Pancreas (tissue), 10 donors: ENCODE results near the gene ATXN1. TPM values are rescaled to one million over a fixed set of nuclear protein-coding genes. Genes with fewer than 3 reads are reported as not detected.

Experiments used
- ATAC-seq, 4 donors: fragments of 200-7000 bp; cut with Tn5 transposase; one replicate each; pipeline versions ENCODE4 v1.8.0 to v1.9.1; 2020; ENCODE audit warnings: mild to moderate bottlenecking in 4 of 4, moderate library complexity in 4 of 4
- DNase-seq, 6 donors: peaks; one replicate each; pipeline ENCODE4 v3.0.0-alpha.2; 2020
- FAIRE-seq: peaks from 2 replicates; lab custom pipeline; 2012; peaks lifted over from hg19 to GRCh38; lab: Jason Lieb, UNC
- H3K27ac ChIP-seq, 4 donors: fragments of 200-600 bp; sonication (generic); 1 replicate in 3 of 4; 2 replicates in 1 of 4; pipeline versions ENCODE4 v1.5.0 to v1.8.0; 2020
- H3K27me3 ChIP-seq, 4 donors: fragments of 200-600 bp; one replicate each; pipeline ENCODE4 v1.8.0; 2021
- H3K36me3 ChIP-seq, 3 donors: fragments of 200-600 bp; sonication (generic) in 1 of 3; one replicate each; pipeline versions ENCODE4 v1.5.0 to v1.8.0; 2020 to 2021
- H3K4me1 ChIP-seq, 3 donors: fragments of 200-600 bp; one replicate each; pipeline ENCODE4 v1.8.0; 2021
- H3K4me3 ChIP-seq, 4 donors: fragments of 200-600 bp; sonication (generic) in 2 of 4; one replicate each; pipeline versions ENCODE4 v1.5.0 to v1.8.0; 2020 to 2021
- H3K9me3 ChIP-seq, 4 donors: fragments of 200-600 bp; one replicate each; pipeline ENCODE4 v1.8.0; 2021
- WGBS, 2 donors: extraction: QIAGEN DNeasy Blood & Tissue Kit; methylation state at CpG; one replicate each; pipeline ENCODE4 v1.1.7; 2013; 5-methylcytosine and 5-hydroxymethylcytosine counted together
- intact Hi-C, 3 donors: fragments of 100-400 bp; cut with DNase I; formaldehyde crosslinking; loops; one replicate each; pipeline versions ENCODE4 v1.11.1 to v1.14.2; 2022
- polyA plus RNA-seq, 2 donors: library from polyadenylated mRNA; stranded (reverse); fragments of 200-250 nt; gene quantifications; one replicate each; pipeline ENCODE4 v1.2.3, GENCODE V29; 2013
- total RNA-seq, 6 donors: library from RNA; stranded (reverse); fragmentation: NEBNext Ultra II Directional in 4 of 6; extraction: Animal tissue kit (Norgen Biotek cat#: 25700) in 4 of 6; gene quantifications; one replicate each; pipeline versions ENCODE4 v1.2.1 to v1.2.4, GENCODE V29; 2021 to 2023
- TF ChIP-seq, protein P1 (sequence below), 4 donors: fragments of 200-600 bp; sonication (generic) in 3 of 4; IDR thresholded peaks; one replicate each; pipeline versions ENCODE4 v1.5.0 to v1.8.0; 2021; ENCODE audit warnings: antibody characterized with exemption in 4 of 4
- donor health status: healthy with polysubstance abuse.
- donor health status: DM: no; HTN: no; CAD: no; lungs with moderate emphysema.
- donor health status: DM: no; HTN: no; CAD: no.
- donor health status: control.
- donor health status: control.
- donor health status: Bipolar disorder and iron deficiency.
- donor health status: DM: yes; HTN: yes; CAD: no.
- donor health status: DM: no; HTN: no; CAD: no.
- donor health status: DM: no; HTN: no; CAD: no.
- donor health status: DM: yes; HTN: yes; CAD: no.

ATXN1 gene
- total and polyA plus RNA-seq, 8 donors = 4.9 to 38.6 (median 20.5) TPM

GRCh38 chr6:16294371-16294770 is 466.9 kb downstream of the ATXN1 start:
- no peak for ATAC-seq
- WGBS, 2 donors = 77 to 89% methylated on average over 10 of the region's 10 CpGs
- no peaks in the 10 kb centered on the region for H3K36me3 ChIP-seq
- TF ChIP-seq, protein P1, sequence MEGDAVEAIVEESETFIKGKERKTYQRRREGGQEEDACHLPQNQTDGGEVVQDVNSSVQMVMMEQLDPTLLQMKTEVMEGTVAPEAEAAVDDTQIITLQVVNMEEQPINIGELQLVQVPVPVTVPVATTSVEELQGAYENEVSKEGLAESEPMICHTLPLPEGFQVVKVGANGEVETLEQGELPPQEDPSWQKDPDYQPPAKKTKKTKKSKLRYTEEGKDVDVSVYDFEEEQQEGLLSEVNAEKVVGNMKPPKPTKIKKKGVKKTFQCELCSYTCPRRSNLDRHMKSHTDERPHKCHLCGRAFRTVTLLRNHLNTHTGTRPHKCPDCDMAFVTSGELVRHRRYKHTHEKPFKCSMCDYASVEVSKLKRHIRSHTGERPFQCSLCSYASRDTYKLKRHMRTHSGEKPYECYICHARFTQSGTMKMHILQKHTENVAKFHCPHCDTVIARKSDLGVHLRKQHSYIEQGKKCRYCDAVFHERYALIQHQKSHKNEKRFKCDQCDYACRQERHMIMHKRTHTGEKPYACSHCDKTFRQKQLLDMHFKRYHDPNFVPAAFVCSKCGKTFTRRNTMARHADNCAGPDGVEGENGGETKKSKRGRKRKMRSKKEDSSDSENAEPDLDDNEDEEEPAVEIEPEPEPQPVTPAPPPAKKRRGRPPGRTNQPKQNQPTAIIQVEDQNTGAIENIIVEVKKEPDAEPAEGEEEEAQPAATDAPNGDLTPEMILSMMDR (IDR thresholded peaks at IDR 0.05) = no peak
- H3K4me3 ChIP-seq = no peak overlapping the region
- H3K27ac ChIP-seq = no peak overlapping the region
- intact Hi-C loops = no loop called here
- no peak for FAIRE-seq
- no peaks in the 10 kb centered on the region for H3K9me3 ChIP-seq
- DNase-seq = no peak
- H3K4me1 ChIP-seq = no peaks in the 10 kb centered on the region
- no peaks in the 10 kb centered on the region for H3K27me3 ChIP-seq

GRCh38 chr6:16292942-16293341 is 468.3 kb downstream of the ATXN1 start:
- ATAC-seq (peak in 2 of 4 donors; percentile 48 to 58), FAIRE-seq (no peak), DNase-seq (no peak)
- TF ChIP-seq, protein P1 (IDR thresholded peaks at IDR 0.05) = no peak
- Histone ChIP-seq H3K9me3 (no peaks in the 10 kb centered on the region), H3K4me1 (no peaks in the 10 kb centered on the region), H3K27ac (no peak overlapping the region), H3K27me3 (no peaks in the 10 kb centered on the region), H3K4me3 (no peak overlapping the region), H3K36me3 (no peaks in the 10 kb centered on the region)
- intact Hi-C loops = no loop called here
- WGBS, 2 donors = 60 to 66% methylated on average over 8 of the region's 8 CpGs

DNA sequence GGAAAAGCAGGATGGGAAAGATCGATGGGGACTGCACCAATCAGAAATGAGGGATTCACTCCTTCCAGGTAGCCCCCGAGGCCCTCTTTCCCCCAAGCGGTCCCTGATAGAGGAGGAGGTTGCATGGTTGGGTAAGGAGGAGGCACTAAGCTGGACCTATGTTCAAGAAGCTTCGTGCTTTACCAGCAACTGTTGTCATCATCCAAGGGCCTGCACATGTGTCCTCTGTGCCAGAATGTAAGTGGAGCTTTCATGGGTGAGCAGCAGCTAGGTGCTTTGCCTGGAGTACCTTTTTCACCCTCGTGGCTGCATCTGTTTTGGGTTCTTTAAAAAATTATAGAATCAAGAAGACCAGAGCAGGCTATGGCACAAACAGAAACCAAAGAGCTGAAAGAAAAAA is 468.8 kb downstream of the ATXN1 start:
- ATAC-seq (peak in 1 of 4 donors; percentile 9), FAIRE-seq (no peak), DNase-seq (no peak)
- no peaks in the 10 kb centered on the region for H3K27me3 ChIP-seq
- no peak overlapping the region for H3K4me3 ChIP-seq
- H3K9me3 ChIP-seq = no peaks in the 10 kb centered on the region
- no peaks in the 10 kb centered on the region for H3K36me3 ChIP-seq
- TF ChIP-seq, protein P1 (IDR thresholded peaks at IDR 0.05) = no peak
- 72 to 76% methylated on average over 5 of the region's 5 CpGs for WGBS, 2 donors
- intact Hi-C loops = no loop called here
- H3K4me1 ChIP-seq = no peaks in the 10 kb centered on the region
- H3K27ac ChIP-seq = no peak overlapping the region

GRCh38 chr6:16291739-16292138 is 469.5 kb downstream of the ATXN1 start:
- H3K4me1 ChIP-seq = no peaks in the 10 kb centered on the region
- H3K4me3 ChIP-seq = no peak overlapping the region
- no peak for FAIRE-seq
- TF ChIP-seq, protein P1 (IDR thresholded peaks at IDR 0.05) = no peak
- intact Hi-C loops = no loop called here
- no peak for DNase-seq
- H3K27me3 ChIP-seq = no peaks in the 10 kb centered on the region
- no peak overlapping the region for H3K27ac ChIP-seq
- no peaks in the 10 kb centered on the region for H3K36me3 ChIP-seq
- no peaks in the 10 kb centered on the region for H3K9me3 ChIP-seq
- 81 to 84% methylated on average over 6 of the region's 6 CpGs for WGBS, 2 donors
- ATAC-seq = no peak

GRCh38 chr6:16288163-16288562 is 473.1 kb downstream of the ATXN1 start:
- H3K4me1 ChIP-seq = no peaks in the 10 kb centered on the region
- ATAC-seq = no peak
- FAIRE-seq = no peak
- intact Hi-C loops = no loop called here
- H3K27ac ChIP-seq = no peak overlapping the region
- H3K36me3 ChIP-seq = no peaks in the 10 kb centered on the region
- no peak overlapping the region for H3K4me3 ChIP-seq
- TF ChIP-seq, protein P1 (IDR thresholded peaks at IDR 0.05) = no peak
- 95 to 97% methylated on average over 24 to 26 of the region's 26 CpGs for WGBS, 2 donors
- H3K27me3 ChIP-seq = no peaks in the 10 kb centered on the region
- peak in 1 of 6 donors; percentile 50 for DNase-seq
- H3K9me3 ChIP-seq = no peaks in the 10 kb centered on the region
